Measurements from ENCODE around the gene LRP6.

LRP6 gene

GRCh38 chr12:12229556-12230092, 37.2 kb downstream of the LRP6 start:
- TF ChIP-seq CTCF (IDR thresholded peaks at IDR 0.05; ENCODE audit: low read depth, low read length, poor library complexity, severe bottlenecking) (no peak), EZH2phosphoT487 (IDR thresholded peaks at IDR 0.05; ENCODE audit: borderline replicate concordance, low read length) (no peak)
- no peaks in the 10 kb centered on the region for H3K9me3 ChIP-seq (ENCODE audit: control insufficient read depth, insufficient read depth, low read length)
- H3K4me1 ChIP-seq (ENCODE audit: control insufficient read depth, low read length), result no peaks in the 10 kb centered on the region
- H3F3A ChIP-seq (ENCODE audit: control insufficient read depth, insufficient read depth), result no peaks in the 10 kb centered on the region
- peaks cover 89% of the 10 kb centered on the region for H3K79me2 ChIP-seq (ENCODE audit: control insufficient read depth, low read length)
- H3K4me3 ChIP-seq (ENCODE audit: low read length), result no peak overlapping the region
- H3K27ac ChIP-seq (ENCODE audit: low read depth, low read length), result no peak overlapping the region
- H3K36me3 ChIP-seq (ENCODE audit: control insufficient read depth, low read length), result no peaks in the 10 kb centered on the region
- no peaks in the 10 kb centered on the region for H4K20me1 ChIP-seq (ENCODE audit: control insufficient read depth, insufficient read depth, low read depth, low read length)
- H3K9me2 ChIP-seq (replicated peaks; ENCODE audit: control insufficient read depth, low read length), result no peaks in the 10 kb centered on the region
- H3K4me2 ChIP-seq (ENCODE audit: low read length), result no peak overlapping the region
- no peaks in the 10 kb centered on the region for H3K27me3 ChIP-seq (ENCODE audit: control insufficient read depth, low read length)

DNA sequence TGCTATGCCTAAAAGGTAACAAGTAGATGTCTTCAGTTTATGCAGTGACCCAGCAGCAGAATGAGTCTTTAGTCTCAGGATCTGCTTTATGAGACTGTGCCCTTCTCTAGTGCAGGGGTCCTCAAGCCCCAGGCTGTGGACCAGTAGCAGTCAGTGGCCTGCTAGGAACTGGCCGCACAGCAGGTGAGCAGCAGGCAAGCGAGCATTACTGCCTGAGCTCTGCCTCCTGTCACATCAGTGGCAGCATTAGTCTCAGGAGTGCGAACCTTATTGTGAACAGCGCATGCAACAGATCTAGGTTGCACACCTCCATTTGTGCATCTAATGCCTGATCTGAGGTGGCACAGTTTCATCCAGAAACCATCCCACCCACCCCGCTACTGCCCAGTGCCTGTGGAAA, 38.4 kb downstream of the LRP6 start:
- peaks cover 88% of the 10 kb centered on the region for H3K79me2 ChIP-seq (ENCODE audit: control insufficient read depth, low read length)
- H3K4me1 ChIP-seq (ENCODE audit: control insufficient read depth, low read length), result no peaks in the 10 kb centered on the region
- H3K9me2 ChIP-seq (replicated peaks; ENCODE audit: control insufficient read depth, low read length), result no peaks in the 10 kb centered on the region
- no peaks in the 10 kb centered on the region for H3K36me3 ChIP-seq (ENCODE audit: control insufficient read depth, low read length)
- H3K4me3 ChIP-seq (ENCODE audit: low read length), result no peak overlapping the region
- H3K27ac ChIP-seq (ENCODE audit: low read depth, low read length), result no peak overlapping the region
- H3F3A ChIP-seq (ENCODE audit: control insufficient read depth, insufficient read depth), result no peaks in the 10 kb centered on the region
- no peak for TF ChIP-seq EZH2phosphoT487 (IDR thresholded peaks at IDR 0.05; ENCODE audit: borderline replicate concordance, low read length)
- TF ChIP-seq CTCF (IDR thresholded peaks at IDR 0.05; ENCODE audit: low read depth, low read length, poor library complexity, severe bottlenecking), result no peak
- no peaks in the 10 kb centered on the region for H3K27me3 ChIP-seq (ENCODE audit: control insufficient read depth, low read length)
- H3K4me2 ChIP-seq (ENCODE audit: low read length), result no peak overlapping the region
- no peaks in the 10 kb centered on the region for H4K20me1 ChIP-seq (ENCODE audit: control insufficient read depth, insufficient read depth, low read depth, low read length)
- H3K9me3 ChIP-seq (ENCODE audit: control insufficient read depth, insufficient read depth, low read length), result no peaks in the 10 kb centered on the region

- H3K4me1 ChIP-seq (ENCODE audit: control insufficient read depth, low read length), result no peaks in the 10 kb centered on the region
- H3K9me2 ChIP-seq (replicated peaks; ENCODE audit: control insufficient read depth, low read length), result no peaks in the 10 kb centered on the region
- no peaks in the 10 kb centered on the region for H3K9me3 ChIP-seq (ENCODE audit: control insufficient read depth, insufficient read depth, low read length)
- no peaks in the 10 kb centered on the region for H3K27me3 ChIP-seq (ENCODE audit: control insufficient read depth, low read length)
- no peaks in the 10 kb centered on the region for H4K20me1 ChIP-seq (ENCODE audit: control insufficient read depth, insufficient read depth, low read depth, low read length)
- TF ChIP-seq EZH2phosphoT487 (IDR thresholded peaks at IDR 0.05; ENCODE audit: borderline replicate concordance, low read length) (no peak), CTCF (IDR thresholded peaks at IDR 0.05; ENCODE audit: low read depth, low read length, poor library complexity, severe bottlenecking) (no peak)
- H3K4me2 ChIP-seq (ENCODE audit: low read length), result no peak overlapping the region
- H3K27ac ChIP-seq (ENCODE audit: low read depth, low read length), result no peak overlapping the region
- H3K79me2 ChIP-seq (ENCODE audit: control insufficient read depth, low read length), result peaks cover 87% of the 10 kb centered on the region
- no peak overlapping the region for H3K4me3 ChIP-seq (ENCODE audit: low read length)
- H3F3A ChIP-seq (ENCODE audit: control insufficient read depth, insufficient read depth), result no peaks in the 10 kb centered on the region
- no peaks in the 10 kb centered on the region for H3K36me3 ChIP-seq (ENCODE audit: control insufficient read depth, low read length)
Observed at GRCh38 chr12:12226187-12226586, 40.7 kb downstream of the LRP6 start.
